T-helper 2 cell treated with Interferon-gamma antibody and Interleukin-4, amounts not matched to agents 100 ng/mL and 5 ng/mL, for 36 hours (primary cell): ENCODE results near the gene RAP2B. TPM values are rescaled to one million over a fixed set of nuclear protein-coding genes. Genes with fewer than 3 reads are reported as not detected.

Experiments used
- intact Hi-C: fragments of 100-400 bp; cut with micrococcal nuclease; formaldehyde crosslinking; loops from one replicate; pipeline ENCODE4 v1.15.1; 2023
- total RNA-seq: library from RNA; stranded (reverse); gene quantifications from 2 replicates; pipeline ENCODE4 v1.2.3, GENCODE V29; 2022

RAP2B gene
- total RNA-seq, 1 donor from 2014 or later = 25.5 TPM

- intact Hi-C loops = loop anchor here (5.0 to 10.0 kb wide), 5 partner anchors 237 to 965 kb away; partner anchors contain the start of gene MBNL1
Measured at GRCh38 chr3:153159771-153160397, 2.1 kb upstream of the RAP2B start.

GRCh38 chr3:153160451-153161137 is 1.4 kb upstream of the RAP2B start:
- intact Hi-C loops = loop anchor here (1.0 to 10.0 kb wide), 9 partner anchors 61 to 966 kb away; partner anchors contain the start of gene MBNL1

GRCh38 chr3:153161138-153161713 is 800 bp upstream of the RAP2B start:
- intact Hi-C loops = loop anchor here (1.0 to 10.0 kb wide), 9 partner anchors 60 to 966 kb away; partner anchors contain the start of gene MBNL1

GRCh38 chr3:153162513-153163392 is 727 bp downstream of the RAP2B start:
- intact Hi-C loops = loop anchor here (1.0 to 10.0 kb wide), 7 partner anchors 235 to 1162 kb away; partner anchors contain the start of genes ARHGEF26, DHX36 and MBNL1

GRCh38 chr3:153163393-153163724 is 1.3 kb downstream of the RAP2B start:
- intact Hi-C loops = loop anchor here (5.0 to 10.0 kb wide), 5 partner anchors 234 to 969 kb away; partner anchors contain the start of gene MBNL1

- intact Hi-C loops = loop anchor here (1.0 to 10.0 kb wide), 6 partner anchors 126 to 969 kb away; partner anchors contain the start of gene MBNL1
Measured at GRCh38 chr3:153163756-153164550, 1.9 kb downstream of the RAP2B start.

GRCh38 chr3:153165261-153165681 is 3.2 kb downstream of the RAP2B start:
- intact Hi-C loops = loop anchor here (1.0 to 10.0 kb wide), 2 partner anchors 122 to 970 kb away; no protein-coding TSS in a partner anchor

- intact Hi-C loops = loop anchor here (1.0 to 10.0 kb wide), 2 partner anchors 603 to 971 kb away; no protein-coding TSS in a partner anchor
Measured at GRCh38 chr3:153166206-153166605, 4.2 kb downstream of the RAP2B start.

GRCh38 chr3:153166796-153167195 is 4.8 kb downstream of the RAP2B start:
- intact Hi-C loops = loop anchor here (1.0 to 10.0 kb wide), 2 partner anchors 603 to 972 kb away; no protein-coding TSS in a partner anchor

GRCh38 chr3:153169793-153170383 is 7.9 kb downstream of the RAP2B start:
- intact Hi-C loops = loop anchor here (10.0 kb wide), 1 partner anchor 975 kb away; no protein-coding TSS in a partner anchor

GRCh38 chr3:153171256-153171655 is 9.2 kb downstream of the RAP2B start:
- intact Hi-C loops = no loop called here

- intact Hi-C loops = no loop called here
Measured at GRCh38 chr3:153171918-153172317, 9.9 kb downstream of the RAP2B start.

- intact Hi-C loops = no loop called here
Measured at GRCh38 chr3:153172796-153173757, 11.1 kb downstream of the RAP2B start.

- intact Hi-C loops = no loop called here
Measured at GRCh38 chr3:153173758-153174516, 11.9 kb downstream of the RAP2B start.

GRCh38 chr3:153176197-153176596 is 14.2 kb downstream of the RAP2B start:
- intact Hi-C loops = no loop called here

GRCh38 chr3:153180860-153181372 is 18.9 kb downstream of the RAP2B start:
- intact Hi-C loops = no loop called here

- intact Hi-C loops = no loop called here
Measured at GRCh38 chr3:153182501-153183293, 20.7 kb downstream of the RAP2B start.
